ENCODE measurements around the gene RAB3GAP2. TPM values are rescaled to one million over a fixed set of nuclear protein-coding genes. Genes with fewer than 3 reads are reported as not detected.

The RAB3GAP2 gene
- total RNA-seq, 1 donor from 2014 or later: 21.6 TPM

DNA sequence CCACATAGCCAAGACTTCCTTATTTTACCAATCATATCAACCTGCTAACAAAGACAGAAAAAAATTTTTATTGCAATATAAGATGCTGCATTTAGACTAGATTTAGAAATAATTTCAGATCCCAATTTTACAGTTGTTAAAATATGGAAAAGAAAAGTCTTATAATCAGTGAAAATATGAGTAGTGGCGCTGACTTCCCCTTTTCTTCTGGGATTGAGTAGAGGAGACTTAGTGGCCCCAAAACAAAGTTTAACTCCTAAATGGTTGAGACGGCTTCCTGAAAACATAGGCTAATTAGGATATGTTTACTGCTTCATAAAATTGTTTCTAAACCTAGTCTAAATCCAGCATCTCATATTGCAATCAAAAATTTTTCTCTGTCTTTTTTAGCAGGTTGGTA is 68.4 kb downstream of the RAB3GAP2 start:
- DNase-seq (ENCODE audit: low read depth): no peak
- TF ChIP-seq, protein P1, sequence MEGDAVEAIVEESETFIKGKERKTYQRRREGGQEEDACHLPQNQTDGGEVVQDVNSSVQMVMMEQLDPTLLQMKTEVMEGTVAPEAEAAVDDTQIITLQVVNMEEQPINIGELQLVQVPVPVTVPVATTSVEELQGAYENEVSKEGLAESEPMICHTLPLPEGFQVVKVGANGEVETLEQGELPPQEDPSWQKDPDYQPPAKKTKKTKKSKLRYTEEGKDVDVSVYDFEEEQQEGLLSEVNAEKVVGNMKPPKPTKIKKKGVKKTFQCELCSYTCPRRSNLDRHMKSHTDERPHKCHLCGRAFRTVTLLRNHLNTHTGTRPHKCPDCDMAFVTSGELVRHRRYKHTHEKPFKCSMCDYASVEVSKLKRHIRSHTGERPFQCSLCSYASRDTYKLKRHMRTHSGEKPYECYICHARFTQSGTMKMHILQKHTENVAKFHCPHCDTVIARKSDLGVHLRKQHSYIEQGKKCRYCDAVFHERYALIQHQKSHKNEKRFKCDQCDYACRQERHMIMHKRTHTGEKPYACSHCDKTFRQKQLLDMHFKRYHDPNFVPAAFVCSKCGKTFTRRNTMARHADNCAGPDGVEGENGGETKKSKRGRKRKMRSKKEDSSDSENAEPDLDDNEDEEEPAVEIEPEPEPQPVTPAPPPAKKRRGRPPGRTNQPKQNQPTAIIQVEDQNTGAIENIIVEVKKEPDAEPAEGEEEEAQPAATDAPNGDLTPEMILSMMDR (conservative IDR thresholded peaks at IDR 0.05; ENCODE audit: low read depth, low read length): no peak
- no peak overlapping the region for H3K4me3 ChIP-seq (ENCODE audit: low read depth, low read length)

DNA sequence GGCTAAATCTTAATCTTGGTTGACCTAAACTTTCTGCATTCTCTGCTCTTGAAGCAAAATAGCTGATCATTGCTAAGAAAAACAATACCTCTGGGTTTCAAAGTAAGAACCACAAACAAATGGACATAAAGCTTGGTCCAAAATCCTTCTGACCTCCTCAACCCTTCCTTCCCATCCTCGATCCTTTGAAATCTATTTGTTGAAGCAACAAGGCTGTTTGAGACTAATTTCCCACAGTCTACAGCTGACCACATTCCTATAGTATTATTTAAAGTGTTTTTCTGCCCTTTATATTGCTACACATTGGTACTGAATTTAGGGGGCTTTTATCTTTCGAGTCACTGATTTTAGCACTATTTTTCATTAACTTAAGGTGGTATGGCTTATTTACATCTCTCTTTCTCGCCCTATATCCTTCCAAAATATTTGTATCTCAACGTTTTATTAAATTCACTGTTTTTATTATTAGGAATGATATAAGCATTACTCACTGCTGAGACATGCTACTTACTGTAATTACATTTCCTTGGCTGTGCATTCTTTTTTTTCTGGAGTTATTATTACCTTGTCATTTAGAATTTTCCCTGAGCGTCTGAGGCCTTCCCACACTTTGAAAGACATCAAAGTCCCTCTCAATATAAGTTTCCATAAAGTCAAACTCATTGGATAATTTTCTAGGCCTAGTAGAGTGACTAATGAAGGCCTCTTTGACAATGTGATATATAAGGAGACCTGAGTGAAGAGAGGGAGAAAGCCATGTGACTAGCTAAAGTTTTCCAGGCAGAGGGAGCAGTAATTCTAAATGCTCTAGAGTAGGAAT is 73.9 kb downstream of the RAB3GAP2 start:
- TF ChIP-seq, protein P1 (conservative IDR thresholded peaks at IDR 0.05; ENCODE audit: low read depth, low read length): no peak

DNA sequence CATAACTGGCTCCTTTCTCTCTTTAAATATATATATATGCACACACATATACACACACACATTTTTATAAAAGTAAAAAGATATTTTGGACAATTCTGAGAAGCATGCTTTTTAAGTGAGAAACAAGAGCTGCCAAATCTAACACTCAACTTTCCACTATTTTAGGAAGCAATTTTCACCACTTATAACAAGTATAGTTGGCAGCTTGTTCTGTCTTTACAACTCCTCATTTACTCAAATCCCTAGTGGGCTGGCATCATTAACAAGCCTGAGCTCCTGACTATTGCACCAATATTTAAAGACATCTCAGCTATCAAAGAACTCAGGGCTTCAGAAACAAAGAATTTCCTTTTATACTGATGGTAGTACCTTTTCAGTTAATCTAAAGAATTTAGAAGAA is 76.6 kb downstream of the RAB3GAP2 start:
- TF ChIP-seq, protein P1 (conservative IDR thresholded peaks at IDR 0.05; ENCODE audit: low read depth, low read length): no peak
- no peak overlapping the region for H3K4me3 ChIP-seq (ENCODE audit: low read depth, low read length)
- no peak for DNase-seq (ENCODE audit: low read depth)

More for the DNA sequence above, 73.9 kb downstream of the RAB3GAP2 start:
- H3K4me3 ChIP-seq (ENCODE audit: low read depth, low read length): no peak overlapping the region
- no peak for DNase-seq (ENCODE audit: low read depth)

DNA sequence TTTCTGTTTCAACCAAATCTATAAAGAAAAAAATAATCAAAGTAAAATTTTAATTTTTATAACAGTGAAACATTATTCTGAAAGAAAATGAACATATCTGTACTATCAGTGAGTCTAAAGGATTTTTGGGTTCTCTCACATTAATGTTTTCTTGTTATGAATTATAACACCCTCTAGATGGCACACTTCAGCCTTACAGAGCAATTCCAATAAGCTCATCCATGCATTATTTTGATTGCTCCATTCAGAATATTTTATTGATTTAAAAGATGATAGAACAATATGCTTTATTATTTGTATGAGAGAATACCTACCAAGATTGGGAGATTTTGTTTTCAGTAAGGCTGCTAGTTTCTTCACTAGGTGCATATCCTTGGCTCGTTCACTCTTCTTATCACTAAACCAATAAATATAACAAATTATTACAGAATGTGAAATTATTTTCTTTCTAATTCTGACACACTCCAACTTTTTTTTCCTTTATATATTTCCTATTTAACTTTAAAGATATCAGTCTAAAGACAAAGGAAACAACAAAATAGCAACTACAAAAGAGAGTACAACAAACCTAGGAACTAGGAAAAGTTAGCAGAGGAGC is 82.4 kb downstream of the RAB3GAP2 start:
- DNase-seq (ENCODE audit: low read depth): no peak
- TF ChIP-seq, protein P1 (conservative IDR thresholded peaks at IDR 0.05; ENCODE audit: low read depth, low read length): peak; percentile 60
- H3K4me3 ChIP-seq (ENCODE audit: low read depth, low read length): no peak overlapping the region

DNA sequence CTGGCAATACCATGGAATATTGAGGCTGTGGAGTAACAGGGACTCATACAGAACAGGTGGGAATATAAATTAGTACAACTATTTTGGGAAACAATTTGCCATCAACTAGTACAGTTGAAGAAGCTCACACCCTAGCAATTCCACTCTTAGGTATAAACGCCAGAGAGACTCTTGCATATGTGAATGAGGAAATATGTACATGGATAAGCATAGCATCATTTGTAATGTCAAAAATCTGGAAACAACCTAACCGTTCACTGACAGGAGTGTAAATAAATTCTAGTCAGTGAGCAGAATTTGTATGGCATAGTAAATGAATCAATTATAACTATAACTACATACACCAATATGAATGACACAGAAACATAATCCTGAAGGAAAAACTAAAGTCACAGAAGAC is 83.7 kb downstream of the RAB3GAP2 start:
- no peak for DNase-seq (ENCODE audit: low read depth)
- no peak overlapping the region for H3K4me3 ChIP-seq (ENCODE audit: low read depth, low read length)
- TF ChIP-seq, protein P1 (conservative IDR thresholded peaks at IDR 0.05; ENCODE audit: low read depth, low read length): no peak

DNA sequence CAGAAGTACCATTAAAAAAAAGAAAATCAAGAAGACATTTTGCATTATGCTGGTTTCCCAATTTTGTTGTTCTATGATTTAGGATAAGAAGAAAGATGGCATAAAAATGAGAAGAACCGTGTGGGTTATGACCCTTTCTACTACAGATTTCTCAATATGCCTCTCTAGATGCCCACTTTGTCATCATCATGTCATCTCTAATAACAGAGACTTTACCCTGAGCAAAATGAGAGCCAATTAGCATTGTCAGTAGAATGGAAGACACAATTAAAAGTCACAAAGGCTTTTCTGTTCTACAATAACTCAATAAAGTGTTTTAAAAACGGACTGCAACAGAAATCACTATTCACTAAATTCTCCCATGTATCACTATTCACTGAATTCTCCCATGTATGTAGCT is 85.5 kb downstream of the RAB3GAP2 start:
- TF ChIP-seq, protein P1 (conservative IDR thresholded peaks at IDR 0.05; ENCODE audit: low read depth, low read length): no peak
- no peak for DNase-seq (ENCODE audit: low read depth)

More for the DNA sequence above, 85.5 kb downstream of the RAB3GAP2 start:
- H3K4me3 ChIP-seq (ENCODE audit: low read depth, low read length): no peak overlapping the region

Measured in epithelial cell of proximal tubule (primary cell).